Prostate gland (tissue), 2 donors: ENCODE measurements around the gene SPATA3. TPM values are rescaled to one million over a fixed set of nuclear protein-coding genes. Genes with fewer than 3 reads are reported as not detected.
"Not testable (repeated sequence)": the region's sequence is repeated elsewhere in the genome, so short reads cannot be mapped to it uniquely, and the experiment has no call there.

ENCODE experiments used
- DNase-seq: peaks from one replicate; pipeline ENCODE4 v3.0.0-alpha.2; 2019; ENCODE audit warnings: low spot score
- H3K27ac ChIP-seq, 2 donors: fragments of 200-600 bp; sonication (generic); 2 replicates each; pipeline ENCODE4 v1.5.1; 2017 to 2019
- H3K27me3 ChIP-seq: fragments of 200-600 bp; sonication (generic); replicated peaks from 2 replicates; pipeline ENCODE4 v1.5.1; 2019; ENCODE audit not compliant: insufficient read depth
- H3K36me3 ChIP-seq, 2 donors: fragments of 200-600 bp; sonication (generic); 1 replicate in 1 of 2; 2 replicates in 1 of 2; pipeline versions ENCODE4 v1.5.1 to v1.8.1; 2017 to 2019
- H3K4me1 ChIP-seq: fragments of 200-600 bp; sonication (generic); replicated peaks from 2 replicates; pipeline ENCODE4 v1.5.1; 2019
- H3K4me3 ChIP-seq, 2 donors: fragments of 200-600 bp; sonication (generic); 2 replicates each; pipeline ENCODE4 v1.5.1; 2017 to 2019
- H3K9me3 ChIP-seq: fragments of 200-600 bp; sonication (generic); 2 replicates; pipeline ENCODE4 v1.5.1; 2017
- POLR2A ChIP-seq: fragments of 450-650 bp; IDR thresholded peaks from one replicate; pipeline ENCODE4 v1.6.1; 2016; ENCODE audit warnings: antibody characterized with exemption, mild to moderate bottlenecking
- POLR2AphosphoS5 ChIP-seq: sonication (generic); formaldehyde crosslinking; IDR thresholded peaks from one replicate; pipeline ENCODE4 v1.6.1; 2017; ENCODE audit warnings: antibody characterized with exemption
- WGBS: methylation state at CpG from one replicate; pipeline ENCODE4 v1.1.5; 2018; 5-methylcytosine and 5-hydroxymethylcytosine counted together
- intact Hi-C: fragments of 100-400 bp; cut with DNase I; formaldehyde crosslinking; loops from one replicate; pipeline ENCODE4 v1.14.2; 2022
- total RNA-seq, 2 donors: library from RNA; depleted of rRNA; stranded (reverse); fragments of >200 nt; gene quantifications; one replicate each; pipeline ENCODE4 v1.1.0, GENCODE V29; 2016
- TF ChIP-seq, protein P1 (sequence below), 4 experiments: fragments of 200-600 bp in 2 of 4; fragments of 450-650 bp in 2 of 4; sonication (generic) in 2 of 4; IDR thresholded peaks; 1 replicate in 3 of 4; 2 replicates in 1 of 4; pipeline ENCODE4 v1.5.1; 2016 to 2019; ENCODE audit warnings: antibody characterized with exemption in 4 of 4, mild to moderate bottlenecking in 2 of 4, moderate library complexity in 2 of 4

The SPATA3 gene
- total RNA-seq, 2 donors from 2014 or later, result 1.8 TPM; not detected in 1

DNA sequence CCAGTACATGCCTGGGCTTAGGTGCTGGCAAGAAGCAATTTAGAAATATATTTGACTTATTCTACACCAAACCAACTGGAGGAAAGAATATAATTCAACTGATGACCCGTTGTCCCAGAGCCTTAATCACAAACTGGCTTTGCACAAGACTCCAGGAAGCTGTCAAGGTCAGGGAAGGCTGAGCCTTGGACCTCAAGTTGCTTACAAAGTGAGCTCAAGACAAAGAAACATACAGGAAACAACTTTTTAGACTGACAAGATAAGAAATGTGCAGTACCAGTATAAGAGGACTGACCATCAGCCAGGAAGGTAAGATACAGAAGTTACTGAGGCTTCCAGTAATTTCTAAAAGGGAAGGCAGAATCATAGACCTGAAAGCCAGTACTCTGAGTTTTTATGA, 35.9 kb upstream of the SPATA3 start:
- no peaks in the 10 kb centered on the region for H3K27me3 ChIP-seq
- H3K27ac ChIP-seq, result no peak overlapping the region
- no peak overlapping the region for H3K4me3 ChIP-seq
- H3K36me3 ChIP-seq, result no peaks in the 10 kb centered on the region
- TF ChIP-seq POLR2AphosphoS5 (no peak), POLR2A (no peak)
- TF ChIP-seq, protein P1, sequence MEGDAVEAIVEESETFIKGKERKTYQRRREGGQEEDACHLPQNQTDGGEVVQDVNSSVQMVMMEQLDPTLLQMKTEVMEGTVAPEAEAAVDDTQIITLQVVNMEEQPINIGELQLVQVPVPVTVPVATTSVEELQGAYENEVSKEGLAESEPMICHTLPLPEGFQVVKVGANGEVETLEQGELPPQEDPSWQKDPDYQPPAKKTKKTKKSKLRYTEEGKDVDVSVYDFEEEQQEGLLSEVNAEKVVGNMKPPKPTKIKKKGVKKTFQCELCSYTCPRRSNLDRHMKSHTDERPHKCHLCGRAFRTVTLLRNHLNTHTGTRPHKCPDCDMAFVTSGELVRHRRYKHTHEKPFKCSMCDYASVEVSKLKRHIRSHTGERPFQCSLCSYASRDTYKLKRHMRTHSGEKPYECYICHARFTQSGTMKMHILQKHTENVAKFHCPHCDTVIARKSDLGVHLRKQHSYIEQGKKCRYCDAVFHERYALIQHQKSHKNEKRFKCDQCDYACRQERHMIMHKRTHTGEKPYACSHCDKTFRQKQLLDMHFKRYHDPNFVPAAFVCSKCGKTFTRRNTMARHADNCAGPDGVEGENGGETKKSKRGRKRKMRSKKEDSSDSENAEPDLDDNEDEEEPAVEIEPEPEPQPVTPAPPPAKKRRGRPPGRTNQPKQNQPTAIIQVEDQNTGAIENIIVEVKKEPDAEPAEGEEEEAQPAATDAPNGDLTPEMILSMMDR (IDR thresholded peaks at IDR 0.05), result no peak
- no peak for DNase-seq
- H3K4me1 ChIP-seq, result no peaks in the 10 kb centered on the region
- no peaks in the 10 kb centered on the region for H3K9me3 ChIP-seq
- intact Hi-C loops, result no loop called here
- WGBS, result 89% methylated on average over 1 of the region's 1 CpG

DNA sequence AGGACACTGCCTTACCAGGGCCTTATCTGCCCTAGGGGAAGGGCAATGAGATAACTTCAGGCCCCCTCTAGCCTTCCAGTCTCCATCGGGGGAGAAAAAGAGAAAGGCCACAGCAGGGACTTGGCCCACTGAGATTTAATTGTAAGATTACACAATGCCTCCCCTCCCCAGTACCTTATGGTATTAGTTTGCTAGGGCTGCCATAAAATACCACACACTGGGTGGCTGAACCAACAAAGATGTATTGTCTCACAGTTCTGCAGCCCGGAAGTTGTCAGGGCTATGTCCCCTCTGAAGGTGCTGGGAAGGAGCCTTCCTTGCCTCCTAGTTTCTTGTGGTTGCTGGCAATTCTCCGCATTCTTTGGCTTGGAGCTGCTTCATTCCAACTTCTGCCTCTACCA, 34.8 kb upstream of the SPATA3 start:
- no peak overlapping the region for H3K4me3 ChIP-seq
- 62% methylated on average over 3 of the region's 3 CpGs for WGBS
- H3K4me1 ChIP-seq, result no peaks in the 10 kb centered on the region
- DNase-seq, result no peak
- no peaks in the 10 kb centered on the region for H3K27me3 ChIP-seq
- H3K9me3 ChIP-seq, result no peaks in the 10 kb centered on the region
- no peak for TF ChIP-seq POLR2A
- TF ChIP-seq, protein P1 (IDR thresholded peaks at IDR 0.05), result no peak
- TF ChIP-seq POLR2AphosphoS5, result no peak
- H3K36me3 ChIP-seq, result no peaks in the 10 kb centered on the region
- intact Hi-C loops, result no loop called here
- no peak overlapping the region for H3K27ac ChIP-seq

DNA sequence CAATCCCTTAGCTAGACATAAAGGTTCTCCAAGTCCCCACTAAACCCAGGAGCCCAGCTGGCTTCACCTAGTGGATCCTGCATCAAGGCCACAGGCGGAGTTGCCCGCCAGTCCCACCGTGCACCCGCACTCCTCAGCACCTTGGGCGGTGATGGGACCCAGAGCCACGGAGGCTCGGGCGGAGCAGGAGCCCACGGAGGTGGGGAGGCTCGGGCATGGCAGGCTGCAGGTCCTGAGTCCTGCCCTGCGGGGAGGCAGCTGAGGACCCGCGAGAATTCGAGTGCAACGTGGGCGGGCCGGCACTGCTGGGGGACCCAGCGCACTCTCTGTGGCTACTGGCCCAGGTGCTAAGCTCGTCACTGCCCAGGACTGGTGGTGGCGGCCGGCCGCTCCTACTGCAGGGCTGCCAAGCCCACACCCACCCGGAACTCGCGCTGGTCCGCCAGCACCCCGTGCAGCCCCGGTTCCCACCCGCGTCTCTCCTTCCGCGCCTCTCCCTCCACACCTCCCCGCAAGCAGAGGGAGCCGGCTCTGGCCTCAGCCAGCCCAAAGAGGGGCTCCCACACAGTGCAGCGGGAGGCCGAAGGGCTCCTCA, 31.7 kb upstream of the SPATA3 start:
- Histone ChIP-seq H3K36me3 (no peaks in the 10 kb centered on the region), H3K27me3 (no peaks in the 10 kb centered on the region), H3K4me3 (no peak overlapping the region), H3K27ac (no peak overlapping the region), H3K9me3 (no peaks in the 10 kb centered on the region), H3K4me1 (no peaks in the 10 kb centered on the region)
- intact Hi-C loops, result no loop called here
- no peak for DNase-seq
- no peak for TF ChIP-seq POLR2A
- TF ChIP-seq, protein P1 (IDR thresholded peaks at IDR 0.05), result no peak
- TF ChIP-seq POLR2AphosphoS5, result no peak
- 94% methylated on average over 33 of the region's 36 CpGs for WGBS

DNA sequence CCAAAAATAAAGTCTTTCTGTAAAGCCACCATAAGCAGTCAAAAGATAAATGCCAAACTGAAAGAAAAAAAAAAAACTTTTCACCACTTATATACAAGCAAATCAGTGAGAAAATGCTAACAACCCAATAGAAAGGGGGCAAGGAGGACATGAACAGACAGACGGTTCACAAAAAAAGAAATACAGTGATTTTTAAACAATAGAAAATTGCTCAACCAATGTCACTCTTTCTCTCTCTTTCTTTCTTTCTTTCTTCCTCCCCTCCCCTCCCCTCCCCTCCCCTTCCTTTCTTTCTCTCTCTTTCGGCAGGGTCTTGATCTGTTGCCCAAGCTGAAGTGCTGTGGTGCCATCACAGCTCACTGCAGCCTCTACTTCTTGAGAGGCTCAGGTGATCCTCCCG, 28.8 kb upstream of the SPATA3 start:
- WGBS, result 78% methylated on average over 3 of the region's 3 CpGs
- Histone ChIP-seq H3K36me3 (no peaks in the 10 kb centered on the region), H3K4me1 (no peaks in the 10 kb centered on the region), H3K27me3 (no peaks in the 10 kb centered on the region), H3K9me3 (no peaks in the 10 kb centered on the region), H3K27ac (no peak overlapping the region), H3K4me3 (no peak overlapping the region)
- no peak for DNase-seq
- TF ChIP-seq, protein P1 (IDR thresholded peaks at IDR 0.05), result no peak
- no peak for TF ChIP-seq POLR2AphosphoS5
- TF ChIP-seq POLR2A, result no peak
- intact Hi-C loops, result no loop called here

DNA sequence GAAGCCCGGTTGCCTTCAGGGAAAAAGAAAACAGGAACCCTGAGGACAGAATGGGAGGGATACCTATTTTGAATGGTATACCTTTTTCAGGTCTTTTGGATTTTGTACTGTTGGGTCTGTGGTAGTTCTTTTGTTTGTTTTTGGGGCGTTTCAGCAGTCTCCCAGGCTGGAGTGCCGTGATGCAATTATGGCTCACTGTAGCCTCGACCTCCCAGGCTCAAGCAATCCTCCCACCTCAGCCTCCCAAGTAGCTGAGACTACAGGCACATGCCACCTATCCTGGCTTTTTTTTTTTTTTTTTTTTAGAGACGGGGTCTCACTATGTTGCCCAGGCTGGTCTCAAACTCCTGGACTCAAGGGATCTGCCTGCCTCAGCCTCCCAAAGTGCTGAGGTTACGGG, 27.6 kb upstream of the SPATA3 start:
- DNase-seq, H3K36me3 ChIP-seq, intact Hi-C loops, H3K4me1 ChIP-seq, H3K9me3 ChIP-seq, H3K27ac ChIP-seq, H3K27me3 ChIP-seq, H3K4me3 ChIP-seq: not testable (repeated sequence)
- 87% methylated on average over 6 of the region's 6 CpGs for whole genome bisulfite sequencing
